ENCODE data around the gene DHRS4L2.
"Not testable (repeated sequence)": the region's sequence is repeated elsewhere in the genome, so short reads cannot be mapped to it uniquely, and the experiment has no call there.

Gene DHRS4L2

GRCh38 chr14:24020520-24020919 lies 31.8 kb downstream of the DHRS4L2 start:
- not testable (repeated sequence) for DNase-seq

- not testable (repeated sequence) for DNase-seq
Observed at GRCh38 chr14:24024939-24025418, 36.2 kb downstream of the DHRS4L2 start.

GRCh38 chr14:24029687-24030086 lies 41.0 kb downstream of the DHRS4L2 start:
- DNase-seq: not testable (repeated sequence)

- DNase-seq: not testable (repeated sequence)
Observed at GRCh38 chr14:24031331-24031730, 42.6 kb downstream of the DHRS4L2 start.

GRCh38 chr14:24032727-24033418 lies 44.1 kb downstream of the DHRS4L2 start:
- no peak for DNase-seq

- DNase-seq: not testable (repeated sequence)
Observed at GRCh38 chr14:24035769-24036168, 47.0 kb downstream of the DHRS4L2 start.

GRCh38 chr14:24036169-24036962 lies 47.6 kb downstream of the DHRS4L2 start:
- peak; percentile 68 to 72 for DNase-seq

GRCh38 chr14:24036963-24037657 lies 48.4 kb downstream of the DHRS4L2 start:
- not testable (repeated sequence) for DNase-seq

- no peak for DNase-seq
Observed at GRCh38 chr14:24037658-24038037, 48.9 kb downstream of the DHRS4L2 start.

- DNase-seq: no peak
Observed at GRCh38 chr14:24038686-24039085, 50.0 kb downstream of the DHRS4L2 start.

GRCh38 chr14:24040692-24041091 lies 52.0 kb downstream of the DHRS4L2 start:
- no peak for DNase-seq

GRCh38 chr14:24042746-24043145 lies 54.0 kb downstream of the DHRS4L2 start:
- DNase-seq: no peak

GRCh38 chr14:24049002-24049401 lies 60.3 kb downstream of the DHRS4L2 start:
- DNase-seq: not testable (repeated sequence)

GRCh38 chr14:24050753-24051152 lies 62.0 kb downstream of the DHRS4L2 start:
- not testable (repeated sequence) for DNase-seq

- peak in 1 of 2 experiments; percentile 18 for DNase-seq
Observed at GRCh38 chr14:24051176-24051788, 62.6 kb downstream of the DHRS4L2 start.

GRCh38 chr14:24051789-24052655 lies 63.3 kb downstream of the DHRS4L2 start, which contains the start of gene CARMIL3:
CARMIL3 (plus strand) TSS chr14:24052009; CDS start chr14:24052154, 145 bp downstream.
- peak; percentile 63 to 71 for DNase-seq

- DNase-seq: peak; percentile 55 to 70
Observed at GRCh38 chr14:24052656-24053547, 64.2 kb downstream of the DHRS4L2 start.

- no peak for DNase-seq
Observed at GRCh38 chr14:24053548-24054323, 65.0 kb downstream of the DHRS4L2 start.

- no peak for DNase-seq
Observed at GRCh38 chr14:24054324-24054641, 65.6 kb downstream of the DHRS4L2 start.

GRCh38 chr14:24054646-24055045 lies 65.9 kb downstream of the DHRS4L2 start:
- DNase-seq: no peak
